H1 (cell line): ENCODE measurements around the gene TBC1D19. TPM values are rescaled to one million over a fixed set of nuclear protein-coding genes. Genes with fewer than 3 reads are reported as not detected.

ENCODE experiments used
- CTCF ChIA-PET: fragments of 300-600 bp; sonication (Branson Sonifier 250); formaldehyde crosslinking; loops from one replicate; lab custom pipeline; 2021; ENCODE audit not compliant: partially characterized antibody; lab: Charles Lee
- POLR2A ChIA-PET: fragments of 300-600 bp; sonication (Branson Sonifier 250); formaldehyde crosslinking; loops from one replicate; lab custom pipeline; 2021; ENCODE audit warnings: inconsistent platforms; ENCODE audit not compliant: partially characterized antibody; lab: Charles Lee
- DNase-seq, 2 experiments: peaks; one replicate each; pipeline versions ENCODE4 v3.0.0 to v3.0.0-alpha.2; 2010 to 2022; ENCODE audit warnings: low spot score in 2 of 2, low read depth in 1 of 2, mixed read lengths in 1 of 2
- FAIRE-seq: peaks from 2 replicates; lab custom pipeline; 2011; peaks lifted over from hg19 to GRCh38; lab: Jason Lieb, UNC
- H2AFZ ChIP-seq: 2 replicates; pipeline ENCODE4 v1.8.1; 2012; ENCODE audit warnings: low read length, inconsistent platforms
- H2AK5ac ChIP-seq: 2 replicates; pipeline ENCODE4 v1.6.1; 2013; ENCODE audit warnings: low read depth, low read length
- H2BK120ac ChIP-seq: replicated peaks from 2 replicates; pipeline ENCODE3; 2013; ENCODE audit warnings: low read depth, low read length, inconsistent platforms
- H2BK12ac ChIP-seq: 2 replicates; pipeline ENCODE4 v1.6.1; 2013; ENCODE audit warnings: low read depth, low read length
- H2BK15ac ChIP-seq: 2 replicates; pipeline ENCODE4 v1.6.1; 2013; ENCODE audit warnings: low read length
- H2BK20ac ChIP-seq: 2 replicates; pipeline ENCODE4 v1.6.1; 2013; ENCODE audit warnings: low read length
- H2BK5ac ChIP-seq: 2 replicates; pipeline ENCODE4 v1.6.1; 2013; ENCODE audit warnings: low read depth, low read length
- H3K14ac ChIP-seq: 2 replicates; pipeline ENCODE4 v1.6.1; 2013; ENCODE audit warnings: inconsistent platforms; ENCODE audit not compliant: insufficient read length
- H3K18ac ChIP-seq: 2 replicates; pipeline ENCODE4 v1.6.1; 2013; ENCODE audit warnings: low read length; ENCODE audit errors: extremely low read depth
- H3K23ac ChIP-seq: 2 replicates; pipeline ENCODE4 v1.6.1; 2013; ENCODE audit warnings: inconsistent platforms; ENCODE audit not compliant: insufficient read length
- H3K23me2 ChIP-seq: 2 replicates; pipeline ENCODE4 v1.6.1; 2013; ENCODE audit warnings: low read depth, low read length
- H3K27ac ChIP-seq: 2 replicates; pipeline ENCODE4 v1.6.1; 2011; ENCODE audit warnings: low read depth, low read length, inconsistent platforms
- H3K27me3 ChIP-seq, 4 experiments: replicated peaks in 1 of 4; 1 replicate in 1 of 4; 2 replicates in 3 of 4; pipeline versions ENCODE4 v1.6.1 to v1.8.1; 2011 to 2013; ENCODE audit warnings: low read length in 3 of 4, mild to moderate bottlenecking in 3 of 4, inconsistent platforms in 2 of 4, mixed read lengths in 2 of 4, moderate library complexity in 1 of 4; ENCODE audit not compliant: control insufficient read depth in 3 of 4, insufficient read depth in 3 of 4; ENCODE audit errors: extremely low read depth in 1 of 4
- H3K36me3 ChIP-seq, 4 experiments: 2 replicates each; pipeline versions ENCODE4 v1.6.1 to v1.8.1; 2011 to 2013; ENCODE audit warnings: mild to moderate bottlenecking in 4 of 4, low read length in 3 of 4, moderate library complexity in 2 of 4, control low read depth in 1 of 4, inconsistent platforms in 1 of 4; ENCODE audit not compliant: insufficient read depth in 4 of 4, control insufficient read depth in 2 of 4
- H3K4ac ChIP-seq: replicated peaks from 2 replicates; pipeline ENCODE3; 2013; ENCODE audit warnings: low read length, low read depth, mixed read lengths, inconsistent platforms; ENCODE audit not compliant: insufficient read length
- H3K4me1 ChIP-seq, 4 experiments: replicated peaks in 1 of 4; 1 replicate in 1 of 4; 2 replicates in 3 of 4; pipeline versions ENCODE4 v1.6.1 to v1.8.1; 2011 to 2013; ENCODE audit warnings: low read length in 3 of 4, inconsistent platforms in 2 of 4, mixed read lengths in 1 of 4; ENCODE audit not compliant: insufficient read depth in 4 of 4, control insufficient read depth in 3 of 4
- H3K4me2 ChIP-seq, 2 experiments: 2 replicates each; pipeline versions ENCODE4 v1.6.1 to v1.8.1; 2011 to 2013; ENCODE audit warnings: low read depth in 2 of 2, low read length in 2 of 2, control low read depth in 1 of 2, inconsistent platforms in 1 of 2, mild to moderate bottlenecking in 1 of 2; ENCODE audit not compliant: insufficient read depth in 1 of 2
- H3K4me3 ChIP-seq, 4 experiments: fragments of 200-600, 300-600 bp in 1 of 4; sonication (generic), shearing (Covaris generic), sonication (Bioruptor Twin) in 1 of 4; 2 replicates each; pipeline versions ENCODE4 v1.5.1 to v1.8.1; 2011 to 2016; ENCODE audit warnings: low read length in 4 of 4, low read depth in 3 of 4, control low read depth in 2 of 4, inconsistent platforms in 2 of 4, mild to moderate bottlenecking in 2 of 4, mixed read lengths in 1 of 4, moderate library complexity in 1 of 4; ENCODE audit not compliant: insufficient read depth in 2 of 4; ENCODE audit errors: extremely low read depth in 1 of 4
- H3K56ac ChIP-seq: replicated peaks from 2 replicates; pipeline ENCODE3; 2013; ENCODE audit warnings: low read depth, mild to moderate bottlenecking, mixed read lengths, low read length, inconsistent platforms; ENCODE audit not compliant: insufficient read length
- H3K79me1 ChIP-seq: 2 replicates; pipeline ENCODE4 v1.6.1; 2013; ENCODE audit warnings: low read depth, low read length, control low read depth
- H3K79me2 ChIP-seq, 2 experiments: 2 replicates each; pipeline versions ENCODE4 v1.6.1 to v1.8.1; 2012 to 2013; ENCODE audit warnings: low read length in 2 of 2, mild to moderate bottlenecking in 2 of 2, inconsistent platforms in 1 of 2; ENCODE audit not compliant: insufficient read depth in 2 of 2, control insufficient read depth in 1 of 2
- H3K9ac ChIP-seq, 4 experiments: replicated peaks in 1 of 4; 1 replicate in 1 of 4; 2 replicates in 3 of 4; pipeline versions ENCODE4 v1.6.1 to v1.8.1; 2011 to 2013; ENCODE audit warnings: low read depth in 3 of 4, low read length in 3 of 4, control low read depth in 2 of 4, mild to moderate bottlenecking in 2 of 4, moderate library complexity in 2 of 4, inconsistent platforms in 1 of 4; ENCODE audit errors: extremely low read depth in 1 of 4
- H3K9me3 ChIP-seq, 2 experiments: 2 replicates each; pipeline versions ENCODE4 v1.6.1 to v1.8.1; 2012 to 2013; ENCODE audit warnings: mild to moderate bottlenecking in 2 of 2, moderate library complexity in 2 of 2, control low read depth in 1 of 2, inconsistent platforms in 1 of 2, low read depth in 1 of 2, low read length in 1 of 2, mixed read lengths in 1 of 2; ENCODE audit not compliant: insufficient read depth in 2 of 2
- H4K20me1 ChIP-seq, 2 experiments: replicated peaks in 1 of 2; 2 replicates each; pipeline versions ENCODE3 to v1.8.1; 2011 to 2013; ENCODE audit warnings: inconsistent platforms in 2 of 2, low read length in 2 of 2, mild to moderate bottlenecking in 1 of 2; ENCODE audit not compliant: insufficient read depth in 2 of 2, control insufficient read depth in 1 of 2
- H4K5ac ChIP-seq: 2 replicates; pipeline ENCODE4 v1.6.1; 2013; ENCODE audit warnings: low read length, low read depth, mixed read lengths, inconsistent platforms; ENCODE audit not compliant: insufficient read length
- H4K8ac ChIP-seq: 2 replicates; pipeline ENCODE4 v1.8.0; 2013; ENCODE audit warnings: mild to moderate bottlenecking, moderate library complexity, low read length, inconsistent platforms; ENCODE audit not compliant: insufficient read depth; ENCODE audit errors: extremely low read depth
- H4K91ac ChIP-seq: replicated peaks from 2 replicates; pipeline ENCODE3; 2013; ENCODE audit warnings: low read length, mixed read lengths, inconsistent platforms; ENCODE audit not compliant: insufficient read length
- ATF2 ChIP-seq: IDR thresholded peaks from 2 replicates; pipeline ENCODE4 v1.6.1; 2012; ENCODE audit warnings: low read length, inconsistent platforms
- BACH1 ChIP-seq: IDR thresholded peaks from 2 replicates; pipeline ENCODE4 v1.6.1; 2012; ENCODE audit warnings: low read length, improper control_type of control experiment
- BCL11A ChIP-seq, 2 experiments: IDR thresholded peaks; one replicate each; pipeline ENCODE4 v1.6.1; 2011; ENCODE audit warnings: low read depth in 2 of 2, low read length in 2 of 2, mild to moderate bottlenecking in 2 of 2
- CBX5 ChIP-seq: fragments of 300-800, 300-1000 bp; sonication (generic); IDR thresholded peaks from 2 replicates; pipeline ENCODE4 v1.7.1; 2016; ENCODE audit warnings: antibody characterized with exemption, low read length, low read depth
- CBX8 ChIP-seq: fragments of 300-800, 300-1000 bp; sonication (generic); IDR thresholded peaks from 2 replicates; pipeline ENCODE4 v1.7.1; 2016; ENCODE audit warnings: low read depth, low read length, borderline replicate concordance
- CREB1 ChIP-seq: IDR thresholded peaks from 2 replicates; pipeline ENCODE4 v1.6.1; 2012; ENCODE audit warnings: inconsistent platforms
- GTF2F1 ChIP-seq: IDR thresholded peaks from 2 replicates; pipeline ENCODE4 v1.6.1; 2012; ENCODE audit warnings: low read depth, low read length, improper control_type of control experiment, borderline replicate concordance
- KDM1A ChIP-seq: fragments of 200-600, 300-600 bp; sonication (generic); IDR thresholded peaks from 2 replicates; pipeline ENCODE4 v1.7.1; 2016; ENCODE audit warnings: mild to moderate bottlenecking, low read length, borderline replicate concordance
- KDM5A ChIP-seq: fragments of 200-600 bp; IDR thresholded peaks from 2 replicates; pipeline ENCODE4 v1.7.1; 2012; ENCODE audit warnings: mild to moderate bottlenecking, low read length, inconsistent platforms, mixed read lengths
- RNF2 ChIP-seq: fragments of 200-900, 300-1000 bp; sonication (generic); IDR thresholded peaks from 2 replicates; pipeline ENCODE4 v1.7.1; 2016; ENCODE audit warnings: borderline replicate concordance, low read depth, mild to moderate bottlenecking, antibody characterized with exemption, low read length; ENCODE audit not compliant: poor library complexity, severe bottlenecking; ENCODE audit errors: missing control alignments
- SP1 ChIP-seq: IDR thresholded peaks from 2 replicates; pipeline ENCODE4 v1.6.1; 2011; ENCODE audit warnings: low read depth, low read length
- TAF1 ChIP-seq: IDR thresholded peaks from 2 replicates; pipeline ENCODE4 v1.6.1; 2011; ENCODE audit warnings: mild to moderate bottlenecking, low read depth, low read length
- WGBS, 2 experiments: shearing (Covaris generic) in 1 of 2; methylation state at CpG; one replicate each; pipeline versions ENCODE4 v1.1.6 to v1.1.7; 2013 to 2015; ENCODE audit warnings: low lambda C conversion rate in 2 of 2, mixed read lengths in 2 of 2, inconsistent platforms in 1 of 2, low coverage in 1 of 2, missing lambda C conversion rate in 1 of 2; ENCODE audit not compliant: insufficient replicate concordance in 2 of 2, insufficient coverage in 1 of 2, insufficient read length in 1 of 2; ENCODE audit errors: extremely low coverage in 1 of 2, missing lambda C conversion rate in 1 of 2; 5-methylcytosine and 5-hydroxymethylcytosine counted together
- polyA plus RNA-seq, 7 experiments: library from polyadenylated mRNA; depleted of rRNA in 3 of 7; stranded (reverse) in 5 of 7; unstranded in 2 of 7; fragments of >200 nt in 5 of 7; fragments of 200-250 nt in 2 of 7; gene quantifications; 1 replicate in 5 of 7; 2 replicates in 1 of 7; 4 replicates in 1 of 7; pipeline versions ENCODE4 v1.2.1 to v1.2.3, GENCODE V29; 2011 to 2013; ENCODE audit warnings: missing spikeins in 2 of 7, mixed read lengths in 2 of 7
- total RNA-seq: library from RNA; stranded (reverse); fragmentation: NEBNext Ultra II Directional; extraction: Animal tissue kit (Norgen Biotek cat#: 25700); gene quantifications from 2 replicates; pipeline ENCODE4 v1.2.1, GENCODE V29; 2021

The TBC1D19 gene
- total and polyA plus RNA-seq, 2 of the 8 experiments (the other 6 are each of a cell fraction or from before 2014, with no cell fraction given): 1.9 to 3.5 TPM

- H2AFZ ChIP-seq: no peak overlapping the region
- CTCF ChIA-PET: interaction anchor here (0.6 kb wide), 1 partner anchor 191 kb away, joined by 3 read pairs; no protein-coding TSS in a partner anchor
- TF ChIP-seq RNF2 (no peak), BCL11A (IDR thresholded peaks at IDR 0.05; ENCODE audit: low read depth in 2 of 2, low read length in 2 of 2) (no peak), CREB1 (no peak), CBX8 (no peak), GTF2F1 (no peak), ATF2 (no peak), CBX5 (no peak), SP1 (no peak), TAF1 (no peak), KDM5A (no peak), BACH1 (no peak), KDM1A (no peak)
Measured at GRCh38 chr4:26715636-26716242, 131.9 kb downstream of the TBC1D19 start.

More at GRCh38 chr4:26715636-26716242, 131.9 kb downstream of the TBC1D19 start:
- Histone ChIP-seq H3K14ac (no peak overlapping the region), H3K36me3 (no peaks in the 10 kb centered on the region), H3K4me2 (no peak overlapping the region), H3K4me1 (no peaks in the 10 kb centered on the region), H4K91ac (no peak overlapping the region), H2BK12ac (no peak overlapping the region), H3K23ac (no peak overlapping the region), H3K4ac (no peak overlapping the region), H3K27me3 (no peaks in the 10 kb centered on the region), H2AK5ac (no peak overlapping the region), H3K18ac (no peak overlapping the region), H3K79me1 (no peaks in the 10 kb centered on the region), H3K56ac (no peak overlapping the region), H4K20me1 (no peaks in the 10 kb centered on the region), H3K4me3 (no peak overlapping the region), H2BK20ac (no peak overlapping the region), H2BK120ac (no peak overlapping the region), H3K23me2 (no peaks in the 10 kb centered on the region), H3K9me3 (no peaks in the 10 kb centered on the region), H4K8ac (no peak overlapping the region), H3K79me2 (no peaks in the 10 kb centered on the region), H4K5ac (no peak overlapping the region), H2BK15ac (no peak overlapping the region), H3K27ac (no peak overlapping the region), H3K9ac (no peak overlapping the region), H2BK5ac (no peak overlapping the region)
- WGBS, 2 experiments: 95% methylated on average over 1 of the region's 1 CpG; no CpG with 5 or more reads in 1 of the 2 experiments
- POLR2A ChIA-PET: no interaction called here
- FAIRE-seq (no peak), DNase-seq (no peak)
